Measurements from ENCODE around the gene BPIFA1. TPM values are rescaled to one million over a fixed set of nuclear protein-coding genes. Genes with fewer than 3 reads are reported as not detected.

Gene BPIFA1
- polyA plus RNA-seq, 1 donor from 2014 or later, result not detected

DNA sequence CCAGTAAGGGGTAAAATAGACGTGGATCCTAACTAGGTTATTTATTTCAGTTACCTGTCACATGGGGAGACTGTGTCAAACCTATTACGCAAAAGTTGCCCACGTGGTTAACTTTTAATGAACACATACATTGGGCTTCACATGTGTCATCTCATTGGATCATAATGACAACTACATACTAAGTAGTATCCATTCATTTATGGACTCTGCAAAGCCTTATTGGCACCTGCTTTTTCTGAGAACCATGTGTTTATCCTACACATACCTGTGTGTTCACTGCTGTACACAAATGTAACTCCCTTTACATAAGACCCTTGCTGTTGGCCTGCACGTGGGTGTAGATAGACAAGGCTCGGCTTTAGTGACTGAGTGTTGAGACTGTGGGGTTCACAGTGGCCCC, 5.1 kb downstream of the BPIFA1 start:
- Histone ChIP-seq H3K27me3 (ENCODE audit: insufficient read depth, low read depth, low read length) (no peaks in the 10 kb centered on the region), H3K9me3 (ENCODE audit: low read length) (no peaks in the 10 kb centered on the region), H3F3A (ENCODE audit: insufficient read depth, low read length, poor library complexity, severe bottlenecking) (no peaks in the 10 kb centered on the region), H3K79me2 (replicated peaks; ENCODE audit: insufficient read depth, low read length) (no peaks in the 10 kb centered on the region), H3K9ac (ENCODE audit: low read length) (no peak overlapping the region), H3K36me3 (ENCODE audit: insufficient read depth, low read length) (no peaks in the 10 kb centered on the region), H3K4me3 (ENCODE audit: low read length) (no peak overlapping the region), H2AFZ (ENCODE audit: low read depth, low read length) (no peak overlapping the region), H4K20me1 (ENCODE audit: insufficient read depth) (no peaks in the 10 kb centered on the region), H3K4me2 (ENCODE audit: low read length) (no peak overlapping the region), H3K27ac (ENCODE audit: low read length) (no peak overlapping the region), H3K9me2 (ENCODE audit: insufficient read depth, low read length) (no peaks in the 10 kb centered on the region)
- TF ChIP-seq, protein P1, sequence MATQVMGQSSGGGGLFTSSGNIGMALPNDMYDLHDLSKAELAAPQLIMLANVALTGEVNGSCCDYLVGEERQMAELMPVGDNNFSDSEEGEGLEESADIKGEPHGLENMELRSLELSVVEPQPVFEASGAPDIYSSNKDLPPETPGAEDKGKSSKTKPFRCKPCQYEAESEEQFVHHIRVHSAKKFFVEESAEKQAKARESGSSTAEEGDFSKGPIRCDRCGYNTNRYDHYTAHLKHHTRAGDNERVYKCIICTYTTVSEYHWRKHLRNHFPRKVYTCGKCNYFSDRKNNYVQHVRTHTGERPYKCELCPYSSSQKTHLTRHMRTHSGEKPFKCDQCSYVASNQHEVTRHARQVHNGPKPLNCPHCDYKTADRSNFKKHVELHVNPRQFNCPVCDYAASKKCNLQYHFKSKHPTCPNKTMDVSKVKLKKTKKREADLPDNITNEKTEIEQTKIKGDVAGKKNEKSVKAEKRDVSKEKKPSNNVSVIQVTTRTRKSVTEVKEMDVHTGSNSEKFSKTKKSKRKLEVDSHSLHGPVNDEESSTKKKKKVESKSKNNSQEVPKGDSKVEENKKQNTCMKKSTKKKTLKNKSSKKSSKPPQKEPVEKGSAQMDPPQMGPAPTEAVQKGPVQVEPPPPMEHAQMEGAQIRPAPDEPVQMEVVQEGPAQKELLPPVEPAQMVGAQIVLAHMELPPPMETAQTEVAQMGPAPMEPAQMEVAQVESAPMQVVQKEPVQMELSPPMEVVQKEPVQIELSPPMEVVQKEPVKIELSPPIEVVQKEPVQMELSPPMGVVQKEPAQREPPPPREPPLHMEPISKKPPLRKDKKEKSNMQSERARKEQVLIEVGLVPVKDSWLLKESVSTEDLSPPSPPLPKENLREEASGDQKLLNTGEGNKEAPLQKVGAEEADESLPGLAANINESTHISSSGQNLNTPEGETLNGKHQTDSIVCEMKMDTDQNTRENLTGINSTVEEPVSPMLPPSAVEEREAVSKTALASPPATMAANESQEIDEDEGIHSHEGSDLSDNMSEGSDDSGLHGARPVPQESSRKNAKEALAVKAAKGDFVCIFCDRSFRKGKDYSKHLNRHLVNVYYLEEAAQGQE (IDR thresholded peaks at IDR 0.05; ENCODE audit: borderline replicate concordance), result no peak
- TF ChIP-seq EP300 (conservative IDR thresholded peaks at IDR 0.05; ENCODE audit: poor library complexity, severe bottlenecking) (no peak), TAF1 (IDR thresholded peaks at IDR 0.05; ENCODE audit: low read depth) (no peak)

DNA sequence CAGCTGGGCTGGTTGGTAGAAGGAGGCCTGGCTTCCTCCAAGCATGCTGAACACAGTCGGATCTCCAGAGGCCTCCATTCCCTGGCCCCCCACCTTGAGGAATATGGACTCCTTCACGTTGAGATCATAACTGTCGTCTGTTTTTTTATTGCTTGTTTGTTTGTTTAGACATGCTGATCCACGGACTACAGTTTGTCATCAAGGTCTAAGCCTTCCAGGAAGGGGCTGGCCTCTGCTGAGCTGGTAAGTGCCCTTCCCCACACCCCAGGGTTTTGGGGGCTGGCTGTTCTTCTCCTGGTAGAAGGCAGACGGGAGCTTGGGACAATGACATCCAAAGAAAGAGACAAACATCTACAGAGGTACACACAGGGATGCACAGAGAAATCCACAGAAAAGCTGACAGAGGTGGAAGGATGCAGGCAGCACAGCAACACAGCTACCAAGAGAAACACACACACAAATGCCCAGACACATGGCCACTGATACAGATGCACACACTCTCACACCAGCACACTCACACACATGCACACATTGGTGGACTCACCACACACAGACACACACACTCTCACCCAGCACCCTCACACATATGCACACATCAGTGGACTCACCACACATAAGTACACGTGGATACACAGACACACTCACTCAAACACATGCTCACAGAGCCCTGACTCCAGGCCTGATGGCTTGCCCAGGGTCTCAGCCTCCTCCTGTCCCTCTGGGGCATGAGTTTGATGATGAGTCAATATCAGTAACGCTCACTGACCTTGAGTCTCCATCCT, 6.7 kb downstream of the BPIFA1 start:
- TF ChIP-seq EZH2 (IDR thresholded peaks at IDR 0.05; ENCODE audit: borderline replicate concordance, insufficient read depth, low read length, poor library complexity, severe bottlenecking) (no peak), SMC3 (conservative IDR thresholded peaks at IDR 0.05; ENCODE audit: poor library complexity) (no peak), TAF1 (IDR thresholded peaks at IDR 0.05; ENCODE audit: low read depth) (no peak), POLR2AphosphoS5 (IDR thresholded peaks at IDR 0.05) (no peak), RAD21 (conservative IDR thresholded peaks at IDR 0.05) (no peak), EP300 (conservative IDR thresholded peaks at IDR 0.05; ENCODE audit: poor library complexity, severe bottlenecking) (no peak), MXI1 (conservative IDR thresholded peaks at IDR 0.05; ENCODE audit: poor library complexity, severe bottlenecking) (no peak)
- TF ChIP-seq, protein P2, sequence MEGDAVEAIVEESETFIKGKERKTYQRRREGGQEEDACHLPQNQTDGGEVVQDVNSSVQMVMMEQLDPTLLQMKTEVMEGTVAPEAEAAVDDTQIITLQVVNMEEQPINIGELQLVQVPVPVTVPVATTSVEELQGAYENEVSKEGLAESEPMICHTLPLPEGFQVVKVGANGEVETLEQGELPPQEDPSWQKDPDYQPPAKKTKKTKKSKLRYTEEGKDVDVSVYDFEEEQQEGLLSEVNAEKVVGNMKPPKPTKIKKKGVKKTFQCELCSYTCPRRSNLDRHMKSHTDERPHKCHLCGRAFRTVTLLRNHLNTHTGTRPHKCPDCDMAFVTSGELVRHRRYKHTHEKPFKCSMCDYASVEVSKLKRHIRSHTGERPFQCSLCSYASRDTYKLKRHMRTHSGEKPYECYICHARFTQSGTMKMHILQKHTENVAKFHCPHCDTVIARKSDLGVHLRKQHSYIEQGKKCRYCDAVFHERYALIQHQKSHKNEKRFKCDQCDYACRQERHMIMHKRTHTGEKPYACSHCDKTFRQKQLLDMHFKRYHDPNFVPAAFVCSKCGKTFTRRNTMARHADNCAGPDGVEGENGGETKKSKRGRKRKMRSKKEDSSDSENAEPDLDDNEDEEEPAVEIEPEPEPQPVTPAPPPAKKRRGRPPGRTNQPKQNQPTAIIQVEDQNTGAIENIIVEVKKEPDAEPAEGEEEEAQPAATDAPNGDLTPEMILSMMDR (IDR thresholded peaks at IDR 0.05; ENCODE audit: poor library complexity, severe bottlenecking), result no peak
- TF ChIP-seq, protein P1 (IDR thresholded peaks at IDR 0.05; ENCODE audit: borderline replicate concordance), result no peak
- no peak overlapping the region for H3K4me2 ChIP-seq (ENCODE audit: low read length)
- H4K20me1 ChIP-seq (ENCODE audit: insufficient read depth), result no peaks in the 10 kb centered on the region
- H3K27ac ChIP-seq (ENCODE audit: low read length), result no peak overlapping the region
- H3K4me3 ChIP-seq (ENCODE audit: low read length), result no peak overlapping the region
- H3K27me3 ChIP-seq (ENCODE audit: insufficient read depth, low read depth, low read length), result no peaks in the 10 kb centered on the region
- H3F3A ChIP-seq (ENCODE audit: insufficient read depth, low read length, poor library complexity, severe bottlenecking), result no peaks in the 10 kb centered on the region
- no peak overlapping the region for H2AFZ ChIP-seq (ENCODE audit: low read depth, low read length)
- H3K79me2 ChIP-seq (replicated peaks; ENCODE audit: insufficient read depth, low read length), result no peaks in the 10 kb centered on the region
- H3K9ac ChIP-seq (ENCODE audit: low read length), result no peak overlapping the region
- H3K36me3 ChIP-seq (ENCODE audit: insufficient read depth, low read length), result no peaks in the 10 kb centered on the region
- H3K9me3 ChIP-seq (ENCODE audit: low read length), result no peaks in the 10 kb centered on the region
- no peaks in the 10 kb centered on the region for H3K9me2 ChIP-seq (ENCODE audit: insufficient read depth, low read length)

All from neural cell (in vitro differentiated cells).